Measurements from ENCODE around the gene IL1F10.

- TF ChIP-seq CTCF (IDR thresholded peaks at IDR 0.05; ENCODE audit: low read depth, low read length): no peak
- TF ChIP-seq EZH2phosphoT487 (IDR thresholded peaks at IDR 0.05; ENCODE audit: low read depth): no peak
Observed at GRCh38 chr2:113085542-113085941, 17.8 kb downstream of the IL1F10 start.

Measured in OCI-LY3 (cell line).